HG03469 (cell line): Measurements from ENCODE around the gene CCBE1.
A peak's percentile ranks its signal among the peaks of the same experiment; 100 is the strongest.
"Not testable (repeated sequence)": the region's sequence is repeated elsewhere in the genome, so short reads cannot be mapped to it uniquely, and the experiment has no call there.

Experiments
- ATAC-seq: cut with Tn5 transposase; IDR thresholded peaks from one replicate; pipeline ENCODE4 v1.9.1; 2021; ENCODE audit warnings: mild to moderate bottlenecking, moderate library complexity, moderate number of reproducible peaks; ENCODE audit not compliant: unreplicated experiment

The CCBE1 gene

DNA sequence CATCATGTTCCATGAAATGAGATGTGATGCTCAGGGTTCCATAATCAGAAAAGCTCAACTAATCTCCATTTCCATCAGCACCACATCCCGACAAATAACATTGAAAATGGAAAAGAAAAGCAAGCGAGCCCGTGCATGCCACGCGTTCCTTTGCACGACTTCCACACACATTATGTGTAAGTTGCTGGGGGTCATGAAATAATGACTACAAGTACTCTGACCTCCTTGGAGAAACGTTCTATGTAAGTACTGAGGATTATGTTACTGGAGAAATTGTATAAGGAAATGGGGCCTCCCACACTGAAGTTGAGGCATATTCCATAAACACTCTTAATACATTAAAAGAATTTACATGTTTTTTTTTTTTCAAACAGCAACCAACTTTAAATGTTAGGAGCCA is 38.3 kb downstream of the CCBE1 start:
- no peak for ATAC-seq

GRCh38 chr18:59657012-59657411 is 40.2 kb downstream of the CCBE1 start:
- ATAC-seq = peak; percentile 79

GRCh38 chr18:59656373-59656887 is 40.8 kb downstream of the CCBE1 start:
- no peak for ATAC-seq

GRCh38 chr18:59655676-59656075 is 41.5 kb downstream of the CCBE1 start:
- ATAC-seq = no peak

- ATAC-seq = no peak
Measured at GRCh38 chr18:59651071-59651470, 46.2 kb downstream of the CCBE1 start.

DNA sequence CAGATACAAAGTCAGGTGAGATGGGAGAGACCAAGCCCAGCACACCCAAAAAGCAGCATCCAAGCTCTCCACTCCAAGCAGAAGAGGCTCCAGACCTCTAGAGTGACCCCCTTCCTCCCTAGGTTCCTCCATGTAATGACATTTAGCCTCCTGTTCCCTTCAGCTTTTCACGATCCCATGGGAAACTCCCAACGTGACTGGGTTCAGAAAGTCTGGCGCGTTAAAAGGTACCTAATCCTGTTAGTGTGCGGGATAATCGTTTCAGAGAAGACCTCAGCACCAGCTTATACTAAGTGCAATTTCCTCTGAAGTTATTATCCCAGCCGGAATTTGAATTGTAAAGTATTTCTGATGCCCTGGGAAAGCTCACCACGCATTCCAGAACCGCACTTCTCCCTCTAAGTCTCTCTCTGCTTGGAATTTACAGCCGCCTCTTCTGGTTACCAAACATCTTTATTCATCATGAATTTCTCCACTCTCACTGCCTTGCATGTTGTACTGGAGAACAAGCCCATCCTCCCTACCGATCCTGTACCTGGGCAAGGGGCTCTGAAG is 46.9 kb downstream of the CCBE1 start:
- ATAC-seq = no peak

DNA sequence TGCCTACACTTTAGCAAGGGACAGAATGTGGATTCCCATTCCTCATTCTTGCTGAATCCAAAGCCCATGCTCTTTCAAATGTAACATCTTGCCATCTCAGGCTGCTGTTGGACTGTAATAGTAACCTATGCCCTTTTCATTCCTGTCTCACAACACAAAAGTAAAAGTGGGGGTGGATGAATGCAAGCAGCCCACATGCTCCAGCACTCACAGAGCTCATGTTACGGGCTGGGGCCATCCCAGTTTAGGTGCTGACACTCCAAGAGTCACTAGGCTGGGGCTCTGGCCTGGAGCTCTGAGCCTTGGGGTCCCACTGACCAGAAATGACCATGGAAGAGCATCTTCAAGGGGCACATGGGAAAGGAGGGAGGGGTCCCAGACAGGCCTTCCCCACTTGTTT is 47.6 kb downstream of the CCBE1 start:
- no peak for ATAC-seq

DNA sequence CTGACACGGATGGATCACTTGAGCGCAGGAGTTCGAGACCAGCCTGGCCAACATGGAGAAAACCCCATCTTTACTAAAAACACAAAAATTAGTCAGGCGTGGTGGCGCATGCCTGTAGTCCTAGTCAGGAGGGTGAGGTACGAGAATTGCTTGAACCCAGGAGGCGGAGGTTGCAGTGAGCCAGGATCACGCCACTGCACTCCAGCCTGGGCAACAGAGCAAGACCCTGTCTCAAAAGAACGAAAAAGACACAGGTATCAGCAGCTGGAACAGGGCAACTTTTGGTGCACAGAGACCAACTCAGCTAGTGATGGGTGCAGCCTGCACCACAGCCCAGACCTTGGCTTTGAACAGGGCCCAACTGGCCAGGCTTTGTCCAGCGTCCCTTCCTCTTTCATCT is 48.8 kb downstream of the CCBE1 start:
- not testable (repeated sequence) for ATAC-seq

GRCh38 chr18:59646963-59647307 is 50.3 kb downstream of the CCBE1 start:
- no peak for ATAC-seq

DNA sequence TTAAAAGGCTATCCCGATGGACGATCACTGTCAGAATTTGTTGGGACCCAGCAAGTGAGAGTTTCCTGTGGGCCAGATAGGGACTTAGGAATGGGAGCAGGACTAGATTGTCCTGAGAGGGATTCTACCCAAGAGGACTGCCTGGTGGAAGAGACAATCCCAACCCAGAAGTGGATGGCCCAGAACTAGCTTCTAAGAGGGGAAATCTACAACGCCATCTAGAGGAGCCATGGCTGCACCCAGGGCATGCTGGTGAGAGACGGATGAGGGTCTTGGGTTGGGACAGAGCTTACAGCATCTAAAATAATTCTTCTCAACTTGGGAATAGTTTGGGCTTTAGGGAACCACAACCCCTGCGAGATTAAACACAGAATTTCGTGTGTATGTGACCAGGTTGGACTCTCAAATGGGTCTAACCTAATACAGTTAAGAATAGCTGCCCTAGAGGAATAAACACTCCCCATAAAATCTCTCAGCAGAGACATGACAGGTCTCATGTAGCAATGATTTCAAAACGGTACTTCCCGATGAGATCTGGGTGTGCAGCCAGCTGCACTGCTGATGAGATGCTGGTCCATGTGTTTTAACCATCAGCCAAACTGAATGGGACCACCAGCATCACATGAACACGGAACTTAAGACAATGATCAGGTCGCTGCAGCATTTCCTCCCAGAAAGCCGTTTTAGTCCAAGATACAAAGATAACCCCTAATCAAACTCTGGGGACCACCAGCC is 50.8 kb downstream of the CCBE1 start:
- ATAC-seq = no peak

- no peak for ATAC-seq
Measured at GRCh38 chr18:59643740-59644139, 53.5 kb downstream of the CCBE1 start.

- ATAC-seq = no peak
Measured at GRCh38 chr18:59640721-59641120, 56.5 kb downstream of the CCBE1 start.

DNA sequence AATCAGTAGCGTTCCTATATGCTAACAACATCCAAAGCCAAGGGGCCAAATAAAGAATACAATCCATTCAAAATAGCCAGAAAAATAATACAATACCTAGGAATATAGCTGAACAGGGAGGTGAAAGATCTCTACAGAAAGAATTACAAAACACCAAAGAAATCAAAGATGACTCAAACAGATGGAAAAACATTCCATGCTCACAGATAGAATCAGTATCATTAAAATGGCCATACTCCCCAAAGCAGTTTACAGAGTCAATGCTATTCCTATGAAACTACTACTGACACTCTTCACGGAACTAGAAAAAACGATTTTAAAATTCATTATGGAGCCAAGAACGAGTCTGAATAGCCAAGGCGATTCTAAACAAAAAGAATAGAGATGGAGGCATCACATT is 57.4 kb downstream of the CCBE1 start:
- no peak for ATAC-seq

GRCh38 chr18:59639136-59639535 is 58.1 kb downstream of the CCBE1 start:
- ATAC-seq = no peak

- ATAC-seq = no peak
Measured at GRCh38 chr18:59633961-59634485, 63.2 kb downstream of the CCBE1 start.

- ATAC-seq = no peak
Measured at GRCh38 chr18:59633317-59633716, 63.9 kb downstream of the CCBE1 start.

GRCh38 chr18:59631583-59632181 is 65.5 kb downstream of the CCBE1 start:
- no peak for ATAC-seq

DNA sequence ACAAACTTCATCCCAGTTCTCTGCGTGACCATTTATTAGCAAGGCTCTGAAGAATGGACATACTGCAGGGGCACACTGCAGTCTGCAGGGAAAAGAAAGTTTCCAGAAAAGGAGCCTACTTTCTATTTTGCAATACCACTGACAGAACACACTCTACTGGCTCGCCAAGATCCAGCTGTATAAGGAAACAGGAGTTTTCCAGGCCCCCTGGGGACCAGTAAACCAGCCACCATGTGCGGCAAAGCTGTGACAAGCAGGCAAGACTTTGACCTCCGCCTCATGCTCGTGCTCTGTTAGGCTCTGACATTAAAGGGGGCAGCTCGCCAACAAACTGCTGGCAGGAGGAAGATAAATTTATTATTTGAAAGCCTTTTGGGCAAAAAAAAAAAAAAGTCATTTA is 67.3 kb downstream of the CCBE1 start:
- ATAC-seq = no peak

DNA sequence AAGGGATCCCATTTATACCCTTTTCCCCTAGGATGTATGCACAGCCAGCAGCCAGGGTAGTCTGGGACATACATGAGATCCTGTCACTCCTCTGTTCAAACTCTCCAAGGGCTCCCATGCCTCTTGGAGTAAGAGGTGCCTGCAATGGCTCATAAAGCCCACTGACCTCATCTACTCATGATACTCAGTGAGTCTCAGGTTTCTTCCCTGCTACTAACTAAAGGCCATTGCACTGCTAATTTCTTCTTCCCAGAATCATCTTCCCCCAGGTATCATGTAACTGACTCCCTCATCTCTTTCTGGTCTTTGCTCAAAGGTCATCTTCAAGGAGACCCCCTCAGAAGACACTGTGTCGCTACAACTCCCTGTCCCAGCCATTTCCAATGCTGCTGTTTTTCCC is 68.2 kb downstream of the CCBE1 start:
- no peak for ATAC-seq

DNA sequence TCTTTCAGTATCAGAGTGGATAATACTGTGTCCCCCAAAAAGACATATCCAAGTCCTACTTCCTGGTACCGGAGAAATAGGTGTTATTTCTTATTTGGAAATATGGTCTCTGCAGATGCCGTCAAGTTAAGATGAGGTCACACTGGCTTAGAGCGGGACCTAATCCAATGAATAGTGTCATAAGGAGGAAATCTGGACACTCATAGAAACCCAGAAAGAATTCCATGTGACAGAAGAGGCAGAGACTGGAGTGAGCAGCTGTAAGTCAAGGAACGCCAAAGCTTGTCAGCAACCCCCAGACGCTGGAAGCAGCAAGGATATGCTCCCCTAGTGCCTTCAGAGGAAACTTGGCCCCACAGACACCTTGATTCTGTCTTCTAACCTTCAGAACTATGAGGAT is 69.8 kb downstream of the CCBE1 start:
- no peak for ATAC-seq

DNA sequence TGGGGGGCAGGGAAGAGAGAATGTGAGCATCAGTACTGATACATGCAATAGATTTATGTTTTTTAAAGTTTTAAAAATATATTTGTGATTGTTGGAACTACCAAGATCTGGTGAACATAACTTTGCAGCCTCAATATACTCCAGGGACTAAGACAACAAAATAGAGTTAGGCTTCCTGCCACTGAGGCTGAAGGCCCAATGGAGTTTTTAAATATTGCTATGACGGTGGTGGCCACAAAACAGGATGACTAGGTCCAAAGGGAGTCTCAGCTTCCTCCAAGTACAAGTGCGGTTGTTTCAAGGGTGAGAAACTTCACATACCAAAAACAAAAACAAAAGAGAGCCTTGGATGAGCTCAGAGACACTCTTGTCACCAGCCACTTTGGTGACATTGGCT is 72.9 kb downstream of the CCBE1 start:
- ATAC-seq = no peak
